Spleen (tissue), 11 donors: Measurements from ENCODE around the gene VENTX. TPM values are rescaled to one million over a fixed set of nuclear protein-coding genes. Genes with fewer than 3 reads are reported as not detected.

ENCODE experiments used
- DNase-seq: peaks from one replicate; pipeline ENCODE4 v3.0.0-alpha.2; 2020
- H3K27ac ChIP-seq, 8 donors: fragments of 200-600 bp; sonication (generic) in 7 of 8; 1 replicate in 4 of 8; 2 replicates in 4 of 8; pipeline versions ENCODE4 v1.5.0 to v1.8.0; 2016 to 2021; ENCODE audit warnings: inconsistent platforms in 4 of 8, mild to moderate bottlenecking in 4 of 8, moderate library complexity in 1 of 8
- H3K27me3 ChIP-seq, 7 donors: fragments of 200-600 bp; sonication (generic) in 6 of 7; replicated peaks in 1 of 7; 1 replicate in 4 of 7; 2 replicates in 3 of 7; pipeline versions ENCODE4 v1.5.0 to v1.8.0; 2016 to 2021; ENCODE audit warnings: inconsistent platforms in 3 of 7, mild to moderate bottlenecking in 1 of 7
- H3K36me3 ChIP-seq, 6 donors: fragments of 200-600 bp; sonication (generic) in 5 of 6; 1 replicate in 4 of 6; 2 replicates in 2 of 6; pipeline versions ENCODE4 v1.5.0 to v1.8.0; 2016 to 2021; ENCODE audit warnings: inconsistent platforms in 2 of 6
- H3K4me1 ChIP-seq, 6 donors: fragments of 200-600 bp; sonication (generic) in 5 of 6; 1 replicate in 3 of 6; 2 replicates in 3 of 6; pipeline versions ENCODE4 v1.5.0 to v1.8.0; 2016 to 2021; ENCODE audit warnings: inconsistent platforms in 3 of 6
- H3K4me3 ChIP-seq, 8 donors: fragments of 200-600 bp; sonication (generic) in 7 of 8; 1 replicate in 4 of 8; 2 replicates in 4 of 8; pipeline versions ENCODE4 v1.5.0 to v1.8.0; 2016 to 2021; ENCODE audit warnings: inconsistent platforms in 4 of 8, mild to moderate bottlenecking in 4 of 8, moderate library complexity in 2 of 8
- H3K9me3 ChIP-seq, 8 donors: fragments of 200-600 bp; sonication (generic) in 7 of 8; 1 replicate in 4 of 8; 2 replicates in 4 of 8; pipeline versions ENCODE4 v1.5.0 to v1.8.0; 2016 to 2021; ENCODE audit warnings: inconsistent platforms in 4 of 8
- CTCF ChIP-seq, 11 experiments: fragments of 200-600 bp in 7 of 11; fragments of 450-650 bp in 4 of 11; sonication (generic) in 4 of 11; IDR thresholded peaks in 8 of 11; conservative IDR thresholded peaks in 3 of 11; 1 replicate in 7 of 11; 2 replicates in 4 of 11; pipeline versions ENCODE4 v1.4.0 to v1.8.0; 2016 to 2021; ENCODE audit warnings: antibody characterized with exemption in 11 of 11, inconsistent platforms in 4 of 11, mild to moderate bottlenecking in 1 of 11
- POLR2A ChIP-seq, 3 donors: fragments of 450-650 bp; IDR thresholded peaks; one replicate each; pipeline ENCODE4 v1.5.1; 2017; ENCODE audit warnings: antibody characterized with exemption in 3 of 3, mild to moderate bottlenecking in 1 of 3
- POLR2AphosphoS5 ChIP-seq, 3 donors: sonication (generic); formaldehyde crosslinking; IDR thresholded peaks; one replicate each; pipeline ENCODE4 v1.5.1; 2017; ENCODE audit warnings: antibody characterized with exemption in 3 of 3
- WGBS, 5 donors: extraction: QIAGEN DNeasy Blood & Tissue Kit in 3 of 5; methylation state at CpG; one replicate each; pipeline versions ENCODE4 v1.1.5 to v1.1.7; 2013 to 2018; 5-methylcytosine and 5-hydroxymethylcytosine counted together
- intact Hi-C: fragments of 100-400 bp; cut with DNase I; formaldehyde crosslinking; loops from one replicate; pipeline ENCODE4 v1.15.0; 2023; ENCODE audit warnings: low total_unique reads
- polyA plus RNA-seq, 3 donors: library from polyadenylated mRNA; stranded (reverse); fragments of 200-250 nt; gene quantifications; one replicate each; pipeline ENCODE4 v1.2.1, GENCODE V29; 2013
- total RNA-seq, 7 donors: library from RNA; depleted of rRNA in 3 of 7; stranded (reverse); fragments of >200 nt in 3 of 7; fragmentation: NEBNext Ultra II Directional in 4 of 7; extraction: Animal tissue kit (Norgen Biotek cat#: 25700) in 4 of 7; gene quantifications; one replicate each; pipeline versions ENCODE4 v1.1.0 to v1.2.1, GENCODE V29; 2016 to 2021
- donor health status: healthy with polysubstance abuse.
- donor health status: DM: no; HTN: no; CAD: no; lungs with moderate emphysema.
- donor health status: DM: no; HTN: no; CAD: no.
- donor health status: Bipolar disorder and iron deficiency.
- donor health status: healthy.
- donor health status: DM: no; HTN: no; CAD: no.
- donor health status: DM: yes; HTN: yes; CAD: no.

Gene VENTX
- total and polyA plus RNA-seq, 10 donors: 0.76 to 10.4 (median 3.2) TPM

GRCh38 chr10:133273534-133274143 is 36.0 kb downstream of the VENTX start:
- peak in 1 of 3 donors; percentile 22 for TF ChIP-seq POLR2AphosphoS5 (IDR thresholded peaks at IDR 0.05)
- TF ChIP-seq CTCF (IDR thresholded peaks at IDR 0.05 in 8 of 11, conservative IDR thresholded peaks at IDR 0.05 in 3 of 11): no peak
- TF ChIP-seq POLR2A (IDR thresholded peaks at IDR 0.05): no peak
- intact Hi-C loops: no loop called here
- DNase-seq: peak; percentile 83
- Histone ChIP-seq H3K36me3 (peaks cover 0 to 56% (median 51%) of the 10 kb centered on the region in 6 donors), H3K27me3 (peaks cover 0 to 32% (median 7%) of the 10 kb centered on the region in 7 donors), H3K4me3 (no peak overlapping the region), H3K4me1 (peaks cover 13 to 60% (median 47%) of the 10 kb centered on the region in 6 donors), H3K27ac (peak overlapping the region in 2 of 8 donors; percentile 96 to 98), H3K9me3 (no peaks in the 10 kb centered on the region)
- 88 to 94% (median 91%) methylated on average over 19 to 28 of the region's 28 CpGs for WGBS, 5 donors

DNA sequence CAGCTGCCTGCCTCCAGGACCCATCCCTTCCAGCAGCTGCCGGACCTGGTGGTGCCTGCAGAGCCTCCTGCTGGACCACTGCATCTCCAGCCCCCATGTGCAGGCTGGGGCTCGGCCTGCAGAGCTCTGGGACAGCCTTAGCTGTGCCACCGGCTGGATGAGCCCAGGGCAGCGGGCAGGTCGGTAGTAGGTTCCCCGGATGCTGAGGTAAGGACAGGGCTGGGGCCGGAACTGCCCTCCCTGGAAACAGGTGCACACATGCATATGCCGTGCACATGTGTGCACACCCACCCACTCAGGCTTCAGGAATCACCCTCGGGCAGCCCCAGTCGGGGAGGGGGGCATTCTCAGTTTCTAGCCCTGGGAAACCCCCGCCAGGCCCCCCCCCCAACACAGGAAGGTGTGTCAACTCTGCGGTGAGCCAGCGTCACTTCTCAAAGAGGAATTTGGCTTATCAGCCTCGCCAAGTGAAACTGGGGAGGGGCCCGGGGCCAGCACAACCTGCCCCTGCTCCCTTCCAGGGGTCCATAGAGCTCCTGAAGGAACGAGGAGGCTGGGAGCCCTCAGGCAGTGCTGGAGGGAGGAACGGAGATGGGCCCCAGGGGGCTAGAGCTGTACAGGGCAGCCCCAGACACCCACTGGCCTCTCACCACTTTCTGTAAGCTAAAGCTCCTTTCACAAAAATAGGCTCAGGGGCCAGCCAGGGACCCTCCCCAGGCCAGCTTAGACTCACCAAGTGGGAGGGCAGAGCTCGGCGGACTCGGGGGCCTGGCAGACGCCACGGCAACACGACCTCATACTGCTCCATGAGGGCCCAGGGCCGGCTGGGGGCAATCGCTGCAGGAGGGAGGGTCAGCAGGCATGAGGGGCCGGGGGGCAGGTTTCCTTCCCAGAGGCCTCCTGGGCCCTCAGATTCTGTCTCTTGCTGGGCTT is 37.4 kb downstream of the VENTX start:
- Histone ChIP-seq H3K4me1 (peaks cover 17 to 74% (median 61%) of the 10 kb centered on the region in 6 donors), H3K9me3 (no peaks in the 10 kb centered on the region), H3K27me3 (peaks cover 0 to 32% (median 7%) of the 10 kb centered on the region in 7 donors), H3K27ac (peak overlapping the region; percentile 35 to 98 (median 88)), H3K4me3 (peak overlapping the region; percentile 12 to 72 (median 52)), H3K36me3 (peaks cover 2 to 56% (median 39%) of the 10 kb centered on the region in 6 donors)
- peak; percentile 94 for DNase-seq
- WGBS, 5 donors: 10 to 21% (median 16%) methylated on average over 16 to 26 of the region's 26 CpGs
- peak; percentile 56 to 78 (median 69) for TF ChIP-seq POLR2AphosphoS5 (IDR thresholded peaks at IDR 0.05)
- TF ChIP-seq CTCF (IDR thresholded peaks at IDR 0.05 in 8 of 11, conservative IDR thresholded peaks at IDR 0.05 in 3 of 11): no peak
- intact Hi-C loops: no loop called here

- Histone ChIP-seq H3K27ac (peak overlapping the region; percentile 35 to 98 (median 88)), H3K9me3 (no peaks in the 10 kb centered on the region)
- intact Hi-C loops: no loop called here
Observed at GRCh38 chr10:133275684-133276092, 38.0 kb downstream of the VENTX start.

More at GRCh38 chr10:133275684-133276092, 38.0 kb downstream of the VENTX start:
- peaks cover 0 to 32% (median 7%) of the 10 kb centered on the region in 7 donors for H3K27me3 ChIP-seq
- H3K36me3 ChIP-seq: peaks cover 2 to 56% (median 35%) of the 10 kb centered on the region in 6 donors
- no peak for TF ChIP-seq POLR2AphosphoS5 (IDR thresholded peaks at IDR 0.05)
- peak in 5 of 11 experiments; percentile 20 to 40 (median 31) for TF ChIP-seq CTCF (IDR thresholded peaks at IDR 0.05 in 8 of 11, conservative IDR thresholded peaks at IDR 0.05 in 3 of 11)
- TF ChIP-seq POLR2A (IDR thresholded peaks at IDR 0.05): no peak
- H3K4me1 ChIP-seq: peaks cover 17 to 80% (median 64%) of the 10 kb centered on the region in 6 donors
- WGBS, 5 donors: 7 to 20% (median 10%) methylated on average over 8 to 12 of the region's 12 CpGs
- H3K4me3 ChIP-seq: peak overlapping the region; percentile 38 to 72 (median 52)
- DNase-seq: no peak
